ENCODE measurements around the gene CAPZB.

The CAPZB gene

DNA sequence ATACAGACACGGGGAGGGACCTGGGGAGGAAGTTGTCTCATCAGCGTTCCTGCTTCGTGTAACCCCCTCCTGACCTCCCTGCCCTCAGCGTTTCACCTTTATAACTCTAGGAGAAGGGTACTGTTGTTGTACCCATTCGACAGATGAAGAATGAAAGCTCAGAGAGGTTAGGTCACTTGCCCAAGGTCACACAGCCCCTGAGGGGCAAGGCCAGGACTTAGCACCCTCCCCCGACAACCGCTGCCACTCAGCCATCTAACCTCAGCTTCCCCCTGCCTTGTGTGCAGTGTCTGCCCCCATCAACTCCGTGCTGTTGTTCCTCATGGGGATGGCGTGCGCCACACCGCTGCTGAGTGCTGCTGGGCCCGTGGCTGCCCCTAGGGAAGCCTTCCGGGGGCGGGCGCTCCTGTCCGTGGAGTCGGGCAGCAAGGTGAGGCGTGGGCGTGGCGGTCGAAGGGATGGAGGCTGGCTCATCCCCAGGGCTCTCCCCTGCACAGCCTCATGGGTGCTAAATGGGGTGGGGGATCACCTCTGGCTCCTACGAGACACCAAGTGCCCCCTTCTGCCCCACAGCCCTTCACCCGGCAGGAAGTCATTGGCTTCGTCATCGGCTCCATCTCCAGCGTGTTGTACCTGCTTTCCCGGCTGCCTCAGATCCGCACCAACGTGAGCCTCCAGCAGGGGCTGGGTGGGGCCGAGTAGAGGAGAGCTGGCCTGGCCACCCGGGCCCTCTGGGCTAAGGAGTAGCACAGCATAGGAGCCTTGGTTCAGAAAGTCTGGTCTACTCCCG lies 159.2 kb downstream of the CAPZB start:
- no peak for DNase-seq

- DNase-seq: no peak
Measured at GRCh38 chr1:19325368-19325957, 159.9 kb downstream of the CAPZB start.

- no peak for DNase-seq
Measured at GRCh38 chr1:19324665-19324990, 160.7 kb downstream of the CAPZB start.

DNA sequence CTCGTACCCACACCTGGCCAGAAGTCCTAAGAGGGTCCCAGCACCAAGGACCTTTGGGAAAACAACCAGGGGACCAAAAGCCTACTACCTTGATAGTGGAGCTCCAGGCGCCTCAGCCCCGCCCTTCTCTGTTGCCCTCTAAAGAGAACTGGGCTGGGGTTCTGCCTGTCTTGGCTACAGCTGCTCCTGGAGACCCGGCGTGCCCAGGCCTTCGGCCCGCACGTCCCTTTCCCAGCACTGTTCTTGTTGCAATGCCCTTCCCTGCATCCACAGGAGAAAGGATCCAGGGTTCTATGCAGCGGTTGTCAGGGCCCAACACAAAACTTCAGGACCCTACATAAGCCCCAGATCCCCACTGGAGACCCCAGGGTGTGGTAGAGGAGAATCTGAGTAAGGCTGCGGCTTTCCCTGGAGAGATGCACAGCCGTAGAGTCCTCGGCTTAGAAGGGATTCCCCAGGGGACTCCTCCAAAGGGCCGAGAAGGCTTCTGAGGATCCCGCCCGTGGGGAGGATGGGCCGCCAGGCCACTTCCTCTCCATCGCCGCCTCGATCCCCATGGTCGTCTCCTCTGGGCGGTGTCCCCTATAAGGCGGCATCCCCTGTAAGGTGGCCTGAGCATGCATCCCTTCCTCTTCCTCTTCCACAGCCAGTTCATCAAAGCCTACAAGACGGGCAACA lies 161.2 kb downstream of the CAPZB start:
- DNase-seq: no peak

DNA sequence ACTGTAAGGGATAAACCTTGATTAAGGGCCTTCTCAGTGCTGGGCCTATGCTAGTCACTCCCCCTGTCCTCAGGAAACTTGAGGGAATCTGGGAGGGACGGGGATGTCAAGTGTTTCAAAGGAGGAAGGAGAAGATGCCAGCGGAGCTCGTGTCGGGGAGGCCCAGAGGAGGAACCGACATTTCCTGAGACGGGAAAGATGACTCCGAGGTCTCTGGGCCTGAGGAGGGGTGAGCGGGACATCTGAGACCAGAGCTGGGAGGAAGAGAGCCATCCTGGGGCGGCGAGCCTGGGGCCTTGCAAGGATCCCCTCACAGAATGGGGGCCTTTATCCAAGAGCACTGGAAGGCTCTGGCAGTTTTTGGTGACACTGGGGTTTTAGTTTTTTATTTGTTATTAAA lies 162.9 kb downstream of the CAPZB start:
- no peak for DNase-seq

DNA sequence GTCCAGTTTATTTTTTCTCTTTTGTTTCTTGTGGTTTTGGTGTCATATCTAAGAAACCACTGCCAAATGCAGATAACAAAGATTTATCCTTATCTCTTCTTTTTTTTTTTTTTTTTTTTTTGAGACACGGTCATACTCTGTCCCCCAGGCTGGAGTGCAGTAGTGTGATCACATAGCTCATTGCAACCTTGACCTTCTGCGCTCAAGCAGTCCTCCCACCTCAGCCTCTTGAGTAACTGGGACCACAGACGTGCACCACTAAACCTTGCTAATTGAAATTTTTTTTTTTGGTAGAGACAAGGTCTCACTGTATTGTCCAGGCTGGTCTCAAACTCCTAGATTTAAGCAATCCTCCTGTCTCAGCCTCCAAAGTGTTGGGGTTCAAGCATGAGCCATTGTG lies 164.3 kb downstream of the CAPZB start:
- no peak for DNase-seq

DNA sequence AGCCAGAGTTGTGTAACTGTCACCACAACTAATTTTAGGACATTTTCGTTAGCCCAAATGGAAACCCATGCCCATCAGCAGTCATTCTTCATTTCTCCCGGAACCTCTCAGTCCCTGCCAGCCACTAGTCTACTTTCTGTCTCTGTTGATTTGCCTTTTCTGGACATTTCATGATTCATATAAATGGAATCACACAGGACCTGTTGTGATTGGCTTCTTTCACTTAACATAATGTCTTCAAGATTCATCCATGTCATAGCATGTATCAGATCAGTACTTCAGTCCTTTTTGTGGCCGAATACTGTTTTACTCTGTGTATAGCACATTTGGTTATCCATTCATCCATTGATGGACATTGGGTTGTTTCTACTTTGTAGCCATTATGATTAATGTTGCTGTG lies 166.1 kb downstream of the CAPZB start:
- no peak for DNase-seq

DNA sequence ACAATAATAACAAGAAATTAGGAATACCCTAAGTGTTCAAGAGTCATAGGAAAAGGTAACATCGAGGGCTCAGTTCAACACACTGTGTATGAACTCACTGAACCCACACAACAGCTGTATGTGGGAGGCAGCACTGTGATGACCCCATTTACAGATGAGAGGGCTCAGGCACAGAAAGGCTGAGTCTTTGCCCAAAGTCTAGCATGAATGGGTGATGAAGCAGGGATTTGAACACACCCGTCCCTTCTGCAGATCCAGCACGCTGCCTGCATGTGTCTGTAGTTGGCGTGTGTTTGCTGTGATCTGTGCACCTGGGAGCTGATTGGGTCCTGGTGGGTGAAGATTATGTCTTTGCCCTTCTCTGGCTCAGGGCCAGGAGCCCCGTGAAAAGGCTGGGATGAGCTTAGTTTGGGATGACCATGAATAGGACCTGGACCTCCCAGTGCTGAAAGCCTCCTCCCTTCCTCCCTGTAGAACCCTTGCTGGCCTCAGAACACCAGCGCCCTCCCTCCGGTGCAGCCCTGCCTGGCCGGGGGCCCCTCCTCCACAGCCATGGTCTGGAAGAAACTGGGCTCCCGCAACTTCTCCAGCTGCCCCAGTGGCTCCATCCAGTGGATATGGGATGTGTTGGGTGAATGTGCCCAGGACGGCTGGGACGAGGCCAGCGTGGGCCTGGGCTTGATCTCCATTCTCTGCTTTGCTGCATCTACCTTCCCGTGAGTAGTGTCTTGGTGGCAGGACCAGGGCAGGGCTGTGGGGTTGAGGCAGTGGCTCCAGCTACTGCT lies 168.0 kb downstream of the CAPZB start:
- no peak for DNase-seq

DNA sequence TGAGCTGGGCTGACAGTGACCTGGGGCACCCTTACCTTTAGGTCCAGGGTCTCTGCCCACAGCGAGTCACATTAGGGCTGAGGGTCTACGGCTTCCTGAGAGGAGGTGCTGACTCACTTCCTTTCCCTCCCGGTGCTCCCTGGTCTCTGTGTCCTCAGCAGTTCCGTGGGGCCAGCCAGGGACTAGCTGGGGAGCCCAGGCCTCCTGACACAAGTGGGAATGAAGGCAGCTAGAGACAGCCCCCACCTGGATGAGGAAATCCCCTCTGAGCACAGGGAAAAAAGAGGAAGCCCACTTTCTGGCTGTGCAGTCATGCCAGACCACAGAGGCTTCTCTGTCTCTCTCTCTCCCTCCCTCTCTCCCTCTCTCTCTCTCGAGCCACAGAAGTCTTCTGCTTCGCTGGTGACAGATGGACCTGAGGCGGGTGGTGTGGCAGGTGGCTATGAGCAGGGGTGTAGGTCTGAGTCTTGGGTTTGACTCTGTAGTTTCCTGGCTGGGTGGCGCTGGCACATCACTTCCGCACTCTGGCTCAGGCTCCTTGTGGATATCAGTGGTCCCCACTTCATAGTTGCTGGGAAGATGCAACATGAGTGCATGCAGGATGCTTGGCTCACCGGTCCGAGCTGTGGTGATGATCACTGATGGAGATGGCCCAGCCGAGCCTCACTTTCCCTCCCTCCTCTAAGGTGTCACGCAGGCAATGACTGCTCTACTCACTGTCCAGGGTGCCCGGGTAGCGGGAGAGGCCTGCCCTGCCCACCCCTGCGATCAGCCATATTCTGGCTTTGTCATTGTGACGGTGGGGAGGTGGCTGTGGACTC lies 169.8 kb downstream of the CAPZB start:
- no peak for DNase-seq

DNA sequence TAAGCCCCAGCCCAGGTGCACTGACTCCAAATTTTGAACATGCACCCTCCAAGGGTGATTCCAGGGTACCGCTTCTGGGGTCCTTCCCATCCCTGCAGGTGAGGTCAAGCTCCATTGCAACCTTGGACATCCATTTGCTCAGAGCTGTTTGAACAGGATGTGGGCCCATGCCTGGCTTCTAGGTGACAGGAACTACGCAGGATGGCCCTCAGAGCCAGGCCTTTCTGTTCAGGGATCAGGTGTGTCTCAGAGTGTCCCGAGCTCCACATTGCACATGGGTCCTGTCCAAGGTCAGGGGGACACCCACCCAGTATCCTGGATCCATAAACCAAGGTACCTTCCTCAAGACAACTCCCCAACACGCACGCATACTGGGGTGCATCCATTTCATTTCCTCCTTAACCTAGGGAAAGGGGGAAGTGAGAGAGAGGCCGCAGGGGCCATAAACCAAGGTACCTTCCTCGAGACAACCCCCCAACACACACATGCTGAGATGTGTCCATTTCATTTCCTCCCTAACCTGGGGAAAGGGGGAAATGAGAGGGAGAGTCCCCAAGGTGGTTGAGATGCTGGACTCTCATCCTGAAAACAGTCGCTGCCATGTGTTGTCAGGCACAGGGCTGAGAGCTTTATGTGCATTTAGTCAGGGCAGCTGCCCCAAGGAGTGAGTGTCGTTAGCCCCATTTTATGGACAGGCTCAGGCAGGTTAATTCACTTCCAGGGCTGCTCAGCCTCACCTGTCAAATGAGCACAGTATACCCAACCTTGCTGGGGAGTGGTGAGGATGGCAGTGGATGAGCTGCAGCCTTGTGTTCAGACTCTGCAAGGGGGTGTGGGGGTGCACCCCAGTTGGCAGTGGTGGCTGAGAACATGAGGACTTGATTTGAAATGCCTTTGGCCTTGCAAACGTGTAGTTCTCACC lies 171.1 kb downstream of the CAPZB start:
- no peak for DNase-seq

DNA sequence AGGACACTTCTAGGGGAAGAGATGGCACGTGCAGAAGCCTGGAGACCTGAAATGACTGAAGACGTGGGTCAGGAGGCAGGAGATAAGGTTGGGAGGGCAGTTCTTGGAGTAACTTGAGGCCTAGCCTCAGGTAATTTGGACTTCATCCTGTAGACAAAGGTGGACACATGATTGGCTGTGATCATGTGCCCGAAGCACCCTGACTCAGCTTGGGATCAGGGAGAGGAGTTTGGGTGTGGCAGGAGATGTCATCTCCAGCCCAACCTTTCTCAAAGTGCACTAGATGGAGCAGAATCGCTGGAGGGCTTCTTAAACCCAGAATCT lies 171.7 kb downstream of the CAPZB start:
- DNase-seq: no peak

DNA sequence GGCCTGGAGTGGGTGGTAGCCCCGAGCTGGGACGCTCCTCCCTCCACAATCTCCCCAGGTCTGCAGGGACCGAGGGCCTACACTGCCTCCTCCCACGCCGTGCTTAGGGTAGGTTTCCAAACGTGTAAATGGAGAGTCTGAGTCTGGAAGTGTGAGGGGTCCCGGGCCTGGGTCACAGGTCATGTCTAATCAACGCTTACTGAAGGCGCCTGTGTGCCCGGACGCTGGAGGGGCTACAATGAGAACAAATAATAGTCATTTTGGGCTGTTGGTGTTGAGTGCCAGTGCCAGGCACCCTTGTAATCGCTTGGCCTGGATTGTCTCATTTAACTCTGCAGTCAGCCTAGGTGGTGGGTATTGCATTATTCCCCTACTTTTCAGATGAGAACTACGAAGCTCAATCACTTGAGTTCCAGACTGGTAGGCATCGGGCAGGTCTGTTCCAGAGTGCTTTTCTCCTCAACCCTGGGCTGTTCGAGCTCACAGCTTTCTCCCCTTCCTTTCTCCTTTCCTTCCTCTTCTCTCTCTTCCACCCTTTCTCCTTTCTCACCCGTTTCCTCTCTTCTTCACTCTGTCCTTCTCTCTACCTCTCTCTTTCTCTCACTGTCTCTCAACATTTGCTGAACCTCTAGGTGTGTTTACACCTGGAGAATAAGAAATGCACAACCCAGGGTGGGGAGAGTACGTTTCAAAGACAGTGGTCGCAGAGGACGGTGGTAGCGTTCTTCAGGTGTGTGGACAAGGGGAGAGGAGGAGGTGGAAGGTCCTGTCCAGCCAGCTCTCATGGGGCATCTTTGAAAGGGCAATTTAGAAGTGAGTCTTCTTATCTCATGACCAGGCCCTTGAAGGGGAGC lies 172.3 kb downstream of the CAPZB start:
- DNase-seq: no peak

DNA sequence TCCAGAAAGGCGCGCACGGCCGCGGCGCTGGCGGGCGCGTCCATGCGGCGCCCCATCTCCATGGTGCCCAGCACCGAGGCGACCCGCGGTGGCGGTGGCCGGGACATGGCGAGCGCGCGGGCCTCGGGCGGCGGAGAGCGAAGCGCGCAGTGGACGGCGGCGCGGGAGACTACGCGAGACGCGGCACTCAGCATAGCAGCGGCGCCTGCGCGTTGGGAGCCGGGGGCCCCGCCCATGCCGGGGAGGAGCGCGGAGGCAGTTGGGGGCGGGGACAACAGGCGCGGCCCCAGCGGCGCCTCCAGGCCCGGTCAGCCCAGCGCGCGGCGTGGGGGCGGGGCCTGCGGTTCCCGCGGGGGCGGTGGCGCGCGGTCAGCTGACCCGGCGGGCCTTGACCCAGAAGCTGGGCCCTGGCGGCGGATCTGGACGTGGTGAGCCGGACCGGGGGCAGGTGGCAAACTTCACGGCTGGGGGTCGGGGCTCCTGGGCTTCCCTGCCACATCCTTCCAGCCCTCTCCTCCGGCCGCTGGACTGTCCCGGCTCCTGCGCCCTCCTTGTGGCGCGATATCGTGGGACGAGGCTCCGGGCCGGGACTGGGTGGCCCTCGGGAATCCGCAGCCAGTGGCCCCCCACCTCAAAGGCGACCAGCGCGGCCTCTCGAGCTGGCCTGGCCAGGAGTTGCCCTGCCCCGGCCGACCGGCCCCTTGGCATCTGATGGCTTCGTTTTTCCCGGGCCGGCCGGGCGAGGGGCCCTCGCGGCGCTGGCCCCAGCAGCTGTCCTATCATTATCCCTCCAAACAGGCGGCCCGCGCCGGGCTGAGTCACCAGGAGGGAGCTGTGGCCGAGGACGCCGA lies 173.2 kb downstream of the CAPZB start, which contains the start of the genes AKR7A2 and SLC66A1:
TSS of gene AKR7A2 (minus strand) at position 214 of the 851 bp plus-strand sequence. CDS start at position 194, 20 bp downstream.
TSS of gene SLC66A1 (plus strand) at position 396 of the 851 bp plus-strand sequence. CDS start 5,352 bp downstream, outside the sequence.
- DNase-seq: peak; percentile 84

GRCh38 chr1:19311503-19311930 lies 173.8 kb downstream of the CAPZB start:
- DNase-seq: peak; percentile 10

DNA sequence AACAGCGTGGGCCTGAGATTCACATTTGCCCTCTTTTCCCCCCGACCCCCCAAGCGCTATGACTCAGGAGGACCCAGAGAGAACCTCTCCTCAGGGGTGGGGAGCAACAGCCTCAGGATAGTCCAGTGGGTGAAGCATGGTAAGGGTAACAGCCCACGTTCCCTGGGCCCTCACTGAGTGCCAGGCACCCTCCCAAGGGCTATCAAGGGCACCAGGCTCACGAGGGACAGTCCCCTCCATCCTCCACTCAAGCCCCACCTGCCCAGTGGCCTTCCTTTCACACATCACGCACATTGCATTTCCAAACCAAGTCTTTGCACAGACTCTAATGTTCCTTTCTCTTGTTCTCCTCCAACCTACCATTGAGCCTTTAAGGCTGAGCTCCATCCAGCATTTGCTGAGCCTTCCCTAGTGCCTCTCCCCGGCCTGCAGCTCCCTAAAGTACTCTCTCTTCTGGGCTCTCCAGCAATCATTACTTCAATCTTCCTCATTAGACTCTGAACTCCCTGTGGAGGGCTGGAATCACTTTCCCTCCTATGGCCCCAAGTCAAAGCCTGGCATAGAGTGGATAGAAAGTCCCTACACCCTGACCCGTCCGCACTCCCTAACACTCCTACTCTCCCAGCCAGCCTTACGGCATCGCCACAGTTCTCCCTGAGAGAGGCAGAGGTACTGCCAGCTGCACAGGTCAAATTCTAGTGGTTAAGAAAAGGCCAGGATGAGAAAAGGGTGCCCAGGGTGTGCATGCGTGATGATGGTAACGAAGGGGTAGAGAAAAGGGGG lies 174.4 kb downstream of the CAPZB start:
- no peak for DNase-seq

GRCh38 chr1:19310061-19310460 lies 175.3 kb downstream of the CAPZB start:
- DNase-seq: no peak

DNA sequence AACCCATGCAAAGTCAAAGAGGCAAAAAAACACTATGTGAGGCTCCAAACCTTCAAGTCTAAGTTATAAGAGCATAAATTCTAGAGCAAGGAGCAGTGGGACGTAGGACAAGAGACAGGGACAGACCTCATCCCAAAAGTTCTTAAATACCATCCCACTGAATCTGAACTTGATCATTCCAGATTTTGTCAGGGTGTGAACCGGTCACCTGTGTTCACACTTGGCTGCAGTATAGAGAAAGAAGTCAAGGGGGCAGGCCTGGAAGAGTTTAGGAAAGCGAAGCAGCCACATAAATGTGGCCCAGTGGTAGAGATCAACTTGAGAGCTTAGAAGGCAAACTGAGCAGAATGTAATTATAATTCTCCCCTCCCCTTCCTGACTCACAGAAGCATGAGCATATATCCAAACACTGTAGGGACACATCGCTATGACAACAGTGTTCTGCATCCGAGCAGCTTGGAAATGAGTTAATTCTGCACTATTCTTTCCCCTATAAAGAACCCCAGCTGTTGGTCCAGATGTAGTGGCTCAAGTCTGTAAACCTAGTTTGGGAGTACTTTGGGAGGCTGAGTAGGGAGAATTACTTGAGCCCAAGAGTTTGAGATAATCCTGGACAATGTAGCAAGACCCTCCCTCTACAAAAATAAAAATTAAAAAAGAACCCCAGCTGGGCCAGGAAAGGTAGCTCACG lies 176.1 kb downstream of the CAPZB start:
- DNase-seq: no peak

- no peak for DNase-seq
Measured at GRCh38 chr1:19308509-19308907, 176.8 kb downstream of the CAPZB start.

All from T-helper 9 cell (primary cell).